Right atrium auricular region (tissue), 2 donors: Measurements from ENCODE around the gene TSTD1. TPM values are rescaled to one million over a fixed set of nuclear protein-coding genes. Genes with fewer than 3 reads are reported as not detected.
A peak's percentile ranks its signal among the peaks of the same experiment; 100 is the strongest.

ENCODE experiments used
- DNase-seq: peaks from one replicate; pipeline ENCODE4 v3.0.0-alpha.2; 2019; ENCODE audit warnings: low spot score
- H3K27ac ChIP-seq, 2 donors: fragments of 200-600 bp; sonication (generic); 1 replicate in 1 of 2; 2 replicates in 1 of 2; pipeline ENCODE4 v1.5.1; 2016 to 2019
- H3K27me3 ChIP-seq, 2 donors: fragments of 200-600 bp; sonication (generic); one replicate each; pipeline versions ENCODE4 v1.5.1 to v1.6.0; 2017 to 2019
- H3K36me3 ChIP-seq: fragments of 200-600 bp; sonication (generic); one replicate; pipeline ENCODE4 v1.5.1; 2016
- H3K4me1 ChIP-seq, 2 donors: fragments of 200-600 bp; sonication (generic); one replicate each; pipeline versions ENCODE4 v1.5.1 to v1.6.0; 2017 to 2019
- H3K4me3 ChIP-seq, 2 donors: fragments of 200-600 bp; sonication (generic); 1 replicate in 1 of 2; 2 replicates in 1 of 2; pipeline ENCODE4 v1.5.1; 2017 to 2019; ENCODE audit warnings: mild to moderate bottlenecking in 1 of 2, moderate library complexity in 1 of 2
- H3K9me3 ChIP-seq, 2 donors: fragments of 200-600 bp; sonication (generic); one replicate each; pipeline ENCODE4 v1.5.1; 2019
- total RNA-seq, 2 donors: library from RNA; depleted of rRNA; stranded (reverse); fragments of >200 nt; gene quantifications; one replicate each; pipeline ENCODE4 v1.1.0, GENCODE V29; 2016
- TF ChIP-seq, protein P1 (sequence below), 2 donors: fragments of 200-600 bp; sonication (generic); IDR thresholded peaks; one replicate each; pipeline ENCODE4 v1.5.1; 2019; ENCODE audit warnings: antibody characterized with exemption in 2 of 2

The TSTD1 gene
- total RNA-seq, 2 donors from 2014 or later: 95.0 to 118 TPM

DNA sequence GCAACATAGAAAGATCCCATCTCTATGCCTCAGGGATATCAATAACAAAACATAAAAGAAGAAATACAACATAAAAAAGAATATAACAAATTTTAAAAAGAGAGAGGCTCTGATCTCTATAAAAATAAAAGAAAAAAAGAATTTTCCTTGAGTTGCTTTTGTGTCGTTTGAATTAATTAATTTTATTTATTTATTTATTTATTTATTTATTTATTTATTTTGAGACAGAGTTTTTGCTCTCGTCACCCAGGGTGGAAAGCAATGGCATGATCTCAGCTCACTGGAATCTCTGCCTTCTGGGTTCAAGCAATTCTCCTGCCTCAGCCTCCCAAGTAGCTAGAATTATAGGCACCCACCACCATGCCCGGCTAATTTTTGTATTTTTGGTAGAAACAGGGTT lies 26.3 kb downstream of the TSTD1 start:
- Histone ChIP-seq H3K4me1 (peaks cover 0 to 17% of the 10 kb centered on the region in 2 donors), H3K9me3 (no peaks in the 10 kb centered on the region), H3K36me3 (no peaks in the 10 kb centered on the region), H3K27me3 (no peaks in the 10 kb centered on the region), H3K27ac (peak overlapping the region; percentile 64 to 81), H3K4me3 (no peak overlapping the region)
- no peak for DNase-seq
- TF ChIP-seq, protein P1, sequence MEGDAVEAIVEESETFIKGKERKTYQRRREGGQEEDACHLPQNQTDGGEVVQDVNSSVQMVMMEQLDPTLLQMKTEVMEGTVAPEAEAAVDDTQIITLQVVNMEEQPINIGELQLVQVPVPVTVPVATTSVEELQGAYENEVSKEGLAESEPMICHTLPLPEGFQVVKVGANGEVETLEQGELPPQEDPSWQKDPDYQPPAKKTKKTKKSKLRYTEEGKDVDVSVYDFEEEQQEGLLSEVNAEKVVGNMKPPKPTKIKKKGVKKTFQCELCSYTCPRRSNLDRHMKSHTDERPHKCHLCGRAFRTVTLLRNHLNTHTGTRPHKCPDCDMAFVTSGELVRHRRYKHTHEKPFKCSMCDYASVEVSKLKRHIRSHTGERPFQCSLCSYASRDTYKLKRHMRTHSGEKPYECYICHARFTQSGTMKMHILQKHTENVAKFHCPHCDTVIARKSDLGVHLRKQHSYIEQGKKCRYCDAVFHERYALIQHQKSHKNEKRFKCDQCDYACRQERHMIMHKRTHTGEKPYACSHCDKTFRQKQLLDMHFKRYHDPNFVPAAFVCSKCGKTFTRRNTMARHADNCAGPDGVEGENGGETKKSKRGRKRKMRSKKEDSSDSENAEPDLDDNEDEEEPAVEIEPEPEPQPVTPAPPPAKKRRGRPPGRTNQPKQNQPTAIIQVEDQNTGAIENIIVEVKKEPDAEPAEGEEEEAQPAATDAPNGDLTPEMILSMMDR (IDR thresholded peaks at IDR 0.05): no peak

DNA sequence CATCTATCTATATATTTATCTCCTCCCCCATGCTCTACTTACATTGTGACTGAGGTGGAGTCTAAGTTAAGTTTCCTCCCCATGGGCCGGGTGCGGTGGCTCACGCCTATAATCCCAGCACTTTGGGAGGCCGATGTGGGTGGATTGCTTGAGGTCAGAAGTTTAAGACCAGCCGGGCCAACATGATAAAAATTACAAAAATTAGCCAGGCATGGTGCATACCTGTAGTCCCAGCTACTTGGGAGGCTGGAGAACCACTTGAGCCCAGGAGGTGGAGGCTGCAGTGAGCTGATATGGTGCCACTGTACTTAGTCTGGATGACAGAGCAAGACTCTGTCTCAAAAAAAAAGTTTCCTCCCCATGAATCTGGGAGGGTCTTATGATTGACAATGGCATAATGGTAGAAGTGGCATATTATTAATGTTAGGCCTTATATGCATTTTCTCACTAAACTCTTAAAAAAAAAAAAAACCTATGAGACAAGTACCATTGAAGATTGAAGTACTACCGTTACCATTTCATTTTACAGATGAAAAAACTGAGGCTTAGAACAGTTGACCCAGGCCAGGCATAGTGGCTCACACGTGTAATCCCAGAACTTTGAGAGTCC lies 29.1 kb downstream of the TSTD1 start:
- no peaks in the 10 kb centered on the region for H3K9me3 ChIP-seq
- H3K4me1 ChIP-seq: peaks cover 0 to 16% of the 10 kb centered on the region in 2 donors
- TF ChIP-seq, protein P1 (IDR thresholded peaks at IDR 0.05): no peak
- no peak for DNase-seq
- no peaks in the 10 kb centered on the region for H3K36me3 ChIP-seq
- H3K27ac ChIP-seq: no peak overlapping the region
- no peak overlapping the region for H3K4me3 ChIP-seq
- no peaks in the 10 kb centered on the region for H3K27me3 ChIP-seq

DNA sequence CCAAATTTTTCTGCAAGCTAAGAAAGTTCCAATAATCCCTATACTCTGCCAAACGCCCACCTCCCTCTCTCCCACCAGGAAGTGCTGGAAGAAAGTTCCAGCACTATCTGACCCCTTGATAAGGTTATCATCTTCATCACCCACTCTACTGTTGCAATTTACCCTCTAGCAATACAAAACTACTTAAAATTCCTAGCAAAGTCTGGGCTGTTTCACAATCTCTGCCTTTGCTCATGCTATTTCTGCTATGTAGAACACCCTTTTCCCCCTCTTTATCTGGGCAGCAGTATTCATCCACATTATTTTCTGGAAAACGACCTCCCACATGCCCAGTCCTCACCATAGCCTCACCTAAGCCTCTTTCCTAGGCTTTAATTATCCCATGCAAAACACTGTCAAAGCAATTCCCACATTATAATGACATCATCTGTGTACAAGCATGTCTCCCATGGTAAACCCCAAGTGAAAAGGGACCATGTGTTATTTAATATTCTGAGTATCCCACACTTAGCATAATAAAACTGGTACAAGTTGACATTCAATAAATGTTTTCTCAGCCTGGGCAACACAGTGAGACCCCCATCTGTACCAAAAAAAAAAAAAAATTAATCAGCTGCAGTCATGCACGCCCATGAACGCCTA lies 29.8 kb downstream of the TSTD1 start:
- DNase-seq: no peak
- TF ChIP-seq, protein P1 (IDR thresholded peaks at IDR 0.05): no peak
- Histone ChIP-seq H3K9me3 (no peaks in the 10 kb centered on the region), H3K36me3 (no peaks in the 10 kb centered on the region), H3K4me3 (no peak overlapping the region), H3K27me3 (no peaks in the 10 kb centered on the region), H3K4me1 (peaks cover 0 to 9% of the 10 kb centered on the region in 2 donors), H3K27ac (no peak overlapping the region)

DNA sequence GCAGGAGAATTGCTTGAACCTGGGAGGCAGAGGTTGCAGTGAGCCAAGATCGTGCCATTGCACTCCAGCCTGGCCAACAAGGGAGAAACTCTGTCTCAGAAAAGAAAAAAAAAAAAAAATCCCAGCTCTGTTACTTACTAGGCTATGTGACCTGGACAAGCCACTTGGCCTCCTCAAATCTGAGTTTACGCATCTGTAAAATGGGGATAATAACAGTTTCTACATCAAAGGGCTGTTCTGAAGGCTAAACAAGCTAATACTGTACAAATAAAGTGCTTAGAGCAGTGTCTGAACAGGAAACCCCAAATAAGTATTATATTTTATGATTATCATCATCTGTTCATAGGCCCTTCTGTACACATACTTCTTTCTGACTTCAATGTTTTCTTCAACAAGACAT lies 31.4 kb downstream of the TSTD1 start:
- no peak overlapping the region for H3K27ac ChIP-seq
- H3K4me3 ChIP-seq: no peak overlapping the region
- H3K9me3 ChIP-seq: no peaks in the 10 kb centered on the region
- no peaks in the 10 kb centered on the region for H3K4me1 ChIP-seq
- H3K27me3 ChIP-seq: no peaks in the 10 kb centered on the region
- TF ChIP-seq, protein P1 (IDR thresholded peaks at IDR 0.05): no peak
- DNase-seq: no peak
- no peaks in the 10 kb centered on the region for H3K36me3 ChIP-seq

DNA sequence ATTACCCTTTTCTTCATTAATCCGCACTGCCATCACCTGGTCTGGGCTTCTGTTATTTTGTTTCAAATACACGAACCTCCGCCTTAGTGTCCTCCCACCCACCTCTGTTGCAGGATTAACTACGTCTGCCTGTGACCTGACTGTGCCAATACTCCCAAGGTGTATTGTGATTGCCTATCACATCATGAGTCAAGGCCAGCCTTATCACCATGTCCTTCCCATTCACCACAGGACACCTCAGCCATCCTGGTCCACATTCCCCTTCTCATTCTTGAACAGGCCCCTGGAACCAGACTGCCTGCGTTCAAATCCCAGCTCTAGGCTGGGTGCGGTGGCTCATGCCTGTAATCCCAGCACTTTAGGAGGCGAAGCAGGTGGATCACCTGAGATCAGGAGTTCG lies 32.2 kb downstream of the TSTD1 start:
- H3K4me3 ChIP-seq: no peak overlapping the region
- H3K27ac ChIP-seq: no peak overlapping the region
- H3K4me1 ChIP-seq: no peaks in the 10 kb centered on the region
- H3K36me3 ChIP-seq: no peaks in the 10 kb centered on the region
- no peaks in the 10 kb centered on the region for H3K27me3 ChIP-seq
- H3K9me3 ChIP-seq: no peaks in the 10 kb centered on the region
- TF ChIP-seq, protein P1 (IDR thresholded peaks at IDR 0.05): no peak
- no peak for DNase-seq
